Ectodermal cell (in vitro differentiated cells): ENCODE data around the gene TRPM3.

Experiments
- H3K27ac ChIP-seq: 2 replicates; pipeline ENCODE4 v1.7.0; 2013; ENCODE audit warnings: mild to moderate bottlenecking, low read depth, low read length; ENCODE audit not compliant: insufficient read depth, poor library complexity, severe bottlenecking
- H3K27me3 ChIP-seq: 2 replicates; pipeline ENCODE4 v1.7.0; 2013; ENCODE audit warnings: mild to moderate bottlenecking, low read length; ENCODE audit not compliant: insufficient read depth, control insufficient read depth, poor library complexity, severe bottlenecking
- H3K36me3 ChIP-seq: one replicate; pipeline ENCODE4 v1.7.0; 2013; ENCODE audit warnings: low read length; ENCODE audit not compliant: control insufficient read depth, insufficient read depth
- H3K4me1 ChIP-seq: one replicate; pipeline ENCODE4 v1.7.0; 2013; ENCODE audit warnings: low read length; ENCODE audit not compliant: control insufficient read depth, insufficient read depth
- H3K4me3 ChIP-seq: 2 replicates; pipeline ENCODE4 v1.7.0; 2013; ENCODE audit warnings: low read depth, low read length, control low read depth; ENCODE audit not compliant: insufficient read depth
- H3K9me3 ChIP-seq: 2 replicates; pipeline ENCODE4 v1.7.0; 2013; ENCODE audit warnings: mild to moderate bottlenecking, low read length, moderate library complexity; ENCODE audit not compliant: control insufficient read depth
- WGBS, 2 experiments: methylation state at CpG; one replicate each; pipeline ENCODE4 v1.1.7; 2013; ENCODE audit warnings: missing lambda C conversion rate in 2 of 2; 5-methylcytosine and 5-hydroxymethylcytosine counted together

TRPM3 gene

GRCh38 chr9:70519912-70520724 is 601.3 kb downstream of the TRPM3 start:
- Histone ChIP-seq H3K4me1 (no peaks in the 10 kb centered on the region), H3K9me3 (no peaks in the 10 kb centered on the region), H3K27me3 (no peaks in the 10 kb centered on the region), H3K4me3 (no peak overlapping the region), H3K27ac (no peak overlapping the region), H3K36me3 (no peaks in the 10 kb centered on the region)
- WGBS, 2 experiments: 92 to 93% methylated on average over 11 of the region's 11 CpGs

DNA sequence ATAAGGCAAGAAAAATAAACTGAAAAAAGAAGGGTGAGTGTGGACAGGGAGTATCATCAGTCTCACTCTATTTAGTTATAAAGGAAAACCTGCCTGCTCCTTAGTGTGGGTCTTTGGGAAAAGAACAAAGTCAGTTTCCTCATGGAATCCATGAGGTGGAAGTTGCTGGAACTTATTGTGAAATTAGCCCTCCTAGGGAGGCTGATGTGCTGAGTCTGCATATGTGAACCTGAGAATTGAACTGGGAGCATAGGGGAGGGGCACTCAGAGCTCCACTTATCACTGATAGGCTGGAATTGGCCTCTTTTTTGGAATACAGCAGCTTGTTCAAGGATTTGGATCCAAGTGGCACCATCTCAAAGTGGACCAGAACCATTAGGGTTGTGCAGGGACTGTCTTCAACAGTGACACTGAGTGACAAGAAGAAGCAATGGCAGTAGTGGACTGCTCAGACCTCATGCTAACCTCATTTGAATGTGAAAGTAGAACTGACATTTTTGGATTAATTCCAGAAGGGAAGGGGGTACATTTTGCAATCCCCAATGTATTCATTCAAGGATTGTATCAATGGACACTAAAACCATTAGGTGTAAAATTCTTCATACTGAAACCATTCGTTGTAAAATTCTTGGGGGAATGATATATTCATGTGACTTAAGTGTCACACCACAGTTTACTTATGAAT is 603.4 kb downstream of the TRPM3 start:
- Histone ChIP-seq H3K4me3 (no peak overlapping the region), H3K27ac (no peak overlapping the region), H3K27me3 (no peaks in the 10 kb centered on the region), H3K36me3 (no peaks in the 10 kb centered on the region), H3K9me3 (no peaks in the 10 kb centered on the region), H3K4me1 (no peaks in the 10 kb centered on the region)
- 100% methylated on average over 1 of the region's 1 CpG; no CpG with 5 or more reads in 1 of the 2 experiments for WGBS, 2 experiments

GRCh38 chr9:70514273-70514672 is 607.1 kb downstream of the TRPM3 start:
- no peaks in the 10 kb centered on the region for H3K36me3 ChIP-seq
- no peak overlapping the region for H3K4me3 ChIP-seq
- no peaks in the 10 kb centered on the region for H3K27me3 ChIP-seq
- no peak overlapping the region for H3K27ac ChIP-seq
- no peaks in the 10 kb centered on the region for H3K4me1 ChIP-seq
- 91 to 95% methylated on average over 2 of the region's 2 CpGs for WGBS, 2 experiments
- H3K9me3 ChIP-seq: no peaks in the 10 kb centered on the region

DNA sequence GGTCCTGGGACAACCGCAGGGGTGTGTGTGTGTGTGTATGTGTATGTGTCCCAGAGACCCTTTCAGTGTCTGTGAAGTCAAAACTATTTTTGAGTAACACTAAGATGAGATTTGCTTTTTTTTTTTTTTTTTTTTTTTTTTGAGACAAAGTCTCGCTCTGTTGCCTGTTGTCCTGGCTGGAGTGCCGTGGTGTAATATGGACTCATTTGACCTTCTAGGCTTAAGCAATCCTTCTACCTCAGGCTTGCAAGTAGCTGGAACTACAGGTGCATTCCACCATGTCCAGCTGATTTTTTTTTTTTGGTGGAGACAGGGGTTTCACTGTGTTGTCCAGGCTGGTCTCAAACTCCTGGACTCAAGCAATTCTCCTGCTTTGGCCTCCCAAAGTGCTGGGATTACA is 609.6 kb downstream of the TRPM3 start:
- H3K27me3 ChIP-seq: no peaks in the 10 kb centered on the region
- H3K36me3 ChIP-seq: no peaks in the 10 kb centered on the region
- no peaks in the 10 kb centered on the region for H3K4me1 ChIP-seq
- no peaks in the 10 kb centered on the region for H3K9me3 ChIP-seq
- no peak overlapping the region for H3K27ac ChIP-seq
- no peak overlapping the region for H3K4me3 ChIP-seq
- 95 to 98% methylated on average over 3 of the region's 3 CpGs for WGBS, 2 experiments

DNA sequence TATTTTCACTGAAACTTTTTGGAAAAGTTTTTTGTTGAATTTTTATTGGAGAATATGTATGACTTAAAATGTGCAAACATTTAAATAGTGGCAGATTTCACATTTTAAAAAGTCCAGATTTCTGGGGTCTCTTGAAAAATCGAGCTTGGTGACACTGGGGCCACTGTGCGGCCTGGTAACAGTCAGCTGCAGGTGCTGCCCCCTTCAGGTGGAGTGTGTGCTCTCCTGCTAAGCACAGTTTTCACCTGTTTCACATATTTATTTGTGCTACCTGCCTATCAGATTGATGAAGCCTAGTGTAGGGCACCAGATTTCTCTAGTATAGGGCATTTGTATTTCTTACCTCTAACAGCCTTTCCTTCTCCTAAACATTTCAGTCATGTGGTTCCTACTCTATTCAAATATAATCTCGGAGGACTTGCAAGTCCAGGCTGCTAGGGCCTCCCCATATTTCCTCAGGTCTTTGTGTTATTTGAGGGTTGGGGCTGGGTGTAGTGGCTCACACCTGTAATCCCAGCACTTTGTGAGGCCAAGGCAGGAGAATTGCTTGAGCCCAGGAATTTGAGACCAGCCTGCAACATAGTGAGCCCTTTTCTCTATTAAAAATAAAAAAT is 611.2 kb downstream of the TRPM3 start:
- H3K27ac ChIP-seq: no peak overlapping the region
- no peaks in the 10 kb centered on the region for H3K27me3 ChIP-seq
- H3K4me1 ChIP-seq: no peaks in the 10 kb centered on the region
- no peaks in the 10 kb centered on the region for H3K36me3 ChIP-seq
- H3K4me3 ChIP-seq: no peak overlapping the region
- H3K9me3 ChIP-seq: no peaks in the 10 kb centered on the region
- WGBS, 2 experiments: 94 to 97% methylated on average over 3 of the region's 3 CpGs

DNA sequence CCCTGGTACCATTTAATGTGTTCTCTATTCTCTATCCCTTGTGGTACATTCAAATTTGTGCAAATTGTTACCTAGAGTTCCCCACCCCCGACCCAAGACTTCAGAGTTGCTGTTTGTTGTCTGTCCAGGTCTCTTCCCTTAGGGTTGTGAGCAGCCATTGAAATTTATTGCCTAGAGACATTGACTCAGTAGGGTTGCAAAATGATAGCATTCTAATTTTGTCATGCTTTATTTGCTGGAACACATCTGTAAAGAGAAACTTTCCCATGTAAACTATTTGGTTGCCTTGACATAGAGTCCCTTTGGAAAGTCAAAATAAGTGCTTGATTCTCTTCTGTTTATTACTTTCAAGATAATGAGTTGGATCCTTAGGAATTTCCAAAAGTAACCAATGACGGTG is 615.3 kb downstream of the TRPM3 start:
- Histone ChIP-seq H3K9me3 (no peaks in the 10 kb centered on the region), H3K4me3 (no peak overlapping the region), H3K27ac (no peak overlapping the region), H3K4me1 (no peaks in the 10 kb centered on the region), H3K36me3 (no peaks in the 10 kb centered on the region), H3K27me3 (no peaks in the 10 kb centered on the region)
- WGBS, 2 experiments: 96 to 100% methylated on average over 1 to 2 of the region's 2 CpGs

GRCh38 chr9:70504834-70505233 is 616.6 kb downstream of the TRPM3 start:
- Histone ChIP-seq H3K27ac (no peak overlapping the region), H3K4me1 (no peaks in the 10 kb centered on the region), H3K36me3 (no peaks in the 10 kb centered on the region), H3K9me3 (no peaks in the 10 kb centered on the region), H3K27me3 (no peaks in the 10 kb centered on the region), H3K4me3 (no peak overlapping the region)
- WGBS, 2 experiments: 91% methylated on average over 4 of the region's 4 CpGs

- H3K9me3 ChIP-seq: no peaks in the 10 kb centered on the region
- no CpG with 5 or more reads among the region's 1 CpG for WGBS, 2 experiments
- no peak overlapping the region for H3K4me3 ChIP-seq
- H3K36me3 ChIP-seq: no peaks in the 10 kb centered on the region
- no peaks in the 10 kb centered on the region for H3K27me3 ChIP-seq
- H3K4me1 ChIP-seq: no peaks in the 10 kb centered on the region
- no peak overlapping the region for H3K27ac ChIP-seq
Measured at GRCh38 chr9:70502690-70503089, 618.7 kb downstream of the TRPM3 start.

DNA sequence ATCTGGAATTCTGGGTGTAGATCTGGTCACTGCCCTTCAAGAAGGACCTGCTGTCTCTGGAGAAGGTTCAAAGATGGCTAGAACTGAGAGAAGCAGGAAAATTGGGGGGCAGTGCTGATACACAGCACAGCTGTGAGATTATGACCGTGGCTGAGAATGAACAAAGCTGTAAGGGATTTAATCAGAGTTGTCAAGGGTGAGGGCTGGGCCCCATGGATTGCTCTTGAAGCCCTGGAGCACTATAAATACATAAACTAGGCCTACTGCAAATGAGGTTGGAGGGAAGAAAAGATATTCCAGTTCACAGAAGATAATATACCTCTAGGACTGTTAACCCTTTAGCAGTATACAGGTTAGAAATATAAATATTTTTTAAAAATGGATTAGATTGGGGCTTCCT is 620.6 kb downstream of the TRPM3 start:
- H3K27me3 ChIP-seq: no peaks in the 10 kb centered on the region
- no peak overlapping the region for H3K4me3 ChIP-seq
- H3K36me3 ChIP-seq: no peaks in the 10 kb centered on the region
- 84 to 86% methylated on average over 1 of the region's 1 CpG for WGBS, 2 experiments
- H3K4me1 ChIP-seq: no peaks in the 10 kb centered on the region
- no peaks in the 10 kb centered on the region for H3K9me3 ChIP-seq
- no peak overlapping the region for H3K27ac ChIP-seq

DNA sequence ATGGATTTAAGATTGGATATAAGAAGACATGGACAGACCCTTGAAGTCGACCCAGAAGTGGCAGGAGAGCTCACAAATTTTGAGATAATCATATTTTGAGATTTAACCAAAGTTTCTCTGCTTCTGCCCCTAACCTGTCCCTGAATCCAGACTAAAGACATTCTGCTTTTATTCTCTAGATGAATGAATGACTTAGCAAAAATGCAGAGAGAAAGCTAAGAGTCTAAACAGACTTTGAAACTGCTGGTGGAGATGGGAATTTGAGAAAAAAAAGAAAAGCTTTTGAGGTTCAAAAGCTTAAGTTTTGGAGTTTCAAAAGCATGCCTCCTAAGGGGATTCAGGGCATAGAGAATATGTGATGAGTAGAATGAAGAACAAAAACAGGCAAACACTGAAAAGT is 621.8 kb downstream of the TRPM3 start:
- Histone ChIP-seq H3K4me3 (no peak overlapping the region), H3K4me1 (no peaks in the 10 kb centered on the region), H3K36me3 (no peaks in the 10 kb centered on the region), H3K27ac (no peak overlapping the region), H3K27me3 (no peaks in the 10 kb centered on the region), H3K9me3 (no peaks in the 10 kb centered on the region)
- 86 to 100% methylated on average over 1 of the region's 1 CpG for WGBS, 2 experiments
